HG03432 (cell line): ENCODE data around the gene DTD1.
"Not testable (repeated sequence)": the region's sequence is repeated elsewhere in the genome, so short reads cannot be mapped to it uniquely, and the experiment has no call there.

Experiments used
- ATAC-seq: cut with Tn5 transposase; IDR thresholded peaks from one replicate; pipeline ENCODE4 v1.9.1; 2021; ENCODE audit warnings: mild to moderate bottlenecking, moderate library complexity; ENCODE audit not compliant: unreplicated experiment

Gene DTD1

GRCh38 chr20:18738888-18739287 is 151.0 kb downstream of the DTD1 start:
- ATAC-seq: no peak

- no peak for ATAC-seq
These were observed 151.9 kb downstream of the DTD1 start for GRCh38 chr20:18739751-18740166.

- ATAC-seq: no peak
These were observed 152.9 kb downstream of the DTD1 start for GRCh38 chr20:18740726-18741125.

GRCh38 chr20:18742841-18743240 is 155.0 kb downstream of the DTD1 start:
- no peak for ATAC-seq

GRCh38 chr20:18743665-18744440 is 156.0 kb downstream of the DTD1 start:
- ATAC-seq: no peak

GRCh38 chr20:18747090-18747489 is 159.2 kb downstream of the DTD1 start:
- no peak for ATAC-seq

GRCh38 chr20:18748987-18749386 is 161.1 kb downstream of the DTD1 start:
- no peak for ATAC-seq

- no peak for ATAC-seq
These were observed 161.7 kb downstream of the DTD1 start for GRCh38 chr20:18749528-18749927.

GRCh38 chr20:18750735-18751134 is 162.9 kb downstream of the DTD1 start:
- no peak for ATAC-seq

GRCh38 chr20:18754030-18754652 is 166.3 kb downstream of the DTD1 start:
- ATAC-seq: peak; percentile 99

GRCh38 chr20:18754653-18755045 is 166.8 kb downstream of the DTD1 start:
- ATAC-seq: no peak

- ATAC-seq: not testable (repeated sequence)
These were observed 173.0 kb downstream of the DTD1 start for GRCh38 chr20:18760852-18761251.

- no peak for ATAC-seq
These were observed 179.8 kb downstream of the DTD1 start for GRCh38 chr20:18767676-18768075.

GRCh38 chr20:18773566-18773965 is 185.7 kb downstream of the DTD1 start:
- no peak for ATAC-seq

- ATAC-seq: no peak
These were observed 186.4 kb downstream of the DTD1 start for GRCh38 chr20:18774207-18774606.

- no peak for ATAC-seq
These were observed 187.8 kb downstream of the DTD1 start for GRCh38 chr20:18775633-18776032.

- ATAC-seq: no peak
These were observed 191.0 kb downstream of the DTD1 start for GRCh38 chr20:18778690-18779392.

- no peak for ATAC-seq
These were observed 192.7 kb downstream of the DTD1 start for GRCh38 chr20:18780385-18781130.

- no peak for ATAC-seq
These were observed 193.7 kb downstream of the DTD1 start for GRCh38 chr20:18781509-18781908.

- no peak for ATAC-seq
These were observed 195.6 kb downstream of the DTD1 start for GRCh38 chr20:18783385-18783959.

GRCh38 chr20:18787046-18787445 is 199.2 kb downstream of the DTD1 start:
- ATAC-seq: not testable (repeated sequence)
